Activated effector memory CD4-positive, alpha-beta T cell treated with Interleukin-2 at 50 U/mL for 16 hours (primary cell): ENCODE measurements around the gene HAO2.
"Not testable (repeated sequence)": the region's sequence is repeated elsewhere in the genome, so short reads cannot be mapped to it uniquely, and the experiment has no call there.

ENCODE experiments used
- DNase-seq: peaks from one replicate; pipeline ENCODE4 v3.0.0-alpha.2; 2020

HAO2 gene

DNA sequence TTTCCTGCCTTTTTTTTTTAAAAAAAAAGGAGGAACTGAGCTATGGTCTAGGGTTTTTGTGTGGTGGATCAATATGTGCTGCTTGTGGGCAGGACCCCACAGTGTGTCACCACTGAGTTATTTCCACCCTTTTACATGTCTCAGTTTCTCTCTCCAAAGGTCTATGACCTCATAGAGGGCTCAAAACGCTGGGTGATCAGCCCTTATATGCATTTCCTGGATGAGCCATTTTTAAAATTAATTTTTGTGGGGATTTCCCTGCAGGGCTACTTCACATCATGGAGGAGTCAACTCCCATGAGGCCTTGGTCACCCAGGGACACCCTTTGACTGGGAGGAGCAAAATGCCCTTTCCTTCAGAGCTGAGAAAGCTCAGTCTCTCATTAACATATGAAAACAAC, 20.7 kb upstream of the HAO2 start:
- DNase-seq, result no peak

DNA sequence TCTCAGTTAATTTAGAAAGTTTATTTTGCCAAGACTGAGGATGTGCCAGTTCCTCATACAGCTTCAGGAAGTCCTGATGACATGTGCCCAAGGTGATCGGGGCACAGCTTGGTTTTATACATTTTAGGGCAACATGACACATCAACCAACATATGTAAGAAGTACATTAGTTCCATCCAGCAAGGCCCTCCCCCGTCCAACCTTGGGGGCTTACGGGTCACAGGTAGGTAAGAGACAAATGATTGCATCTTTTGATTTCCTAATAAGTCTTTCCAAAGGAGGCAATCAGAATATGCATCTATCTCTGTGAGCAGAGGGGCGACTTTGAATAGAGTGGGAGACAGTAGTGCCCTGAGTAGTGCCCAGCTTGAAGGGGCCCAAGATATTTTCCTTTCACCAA, 19.6 kb upstream of the HAO2 start:
- DNase-seq, result no peak

DNA sequence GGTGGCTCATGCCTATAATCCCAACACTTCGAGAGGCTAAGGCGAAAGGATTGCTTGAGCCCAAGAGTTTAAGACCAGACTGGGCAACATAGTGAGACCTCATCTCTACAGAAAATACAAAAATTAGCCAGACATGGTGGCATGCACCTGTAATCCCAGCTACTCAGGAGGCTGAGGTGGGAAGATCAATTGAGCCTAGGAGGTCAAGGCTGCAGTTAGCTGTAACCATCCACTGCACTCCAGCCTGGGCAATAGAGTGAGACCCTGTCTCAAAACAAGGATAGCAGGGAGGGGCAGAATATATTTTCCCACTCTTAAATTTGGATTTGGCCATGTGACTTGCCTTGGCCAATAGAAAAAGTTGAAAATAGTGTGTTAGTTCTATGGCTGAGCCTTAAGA, 17.7 kb upstream of the HAO2 start:
- not testable (repeated sequence) for DNase-seq

DNA sequence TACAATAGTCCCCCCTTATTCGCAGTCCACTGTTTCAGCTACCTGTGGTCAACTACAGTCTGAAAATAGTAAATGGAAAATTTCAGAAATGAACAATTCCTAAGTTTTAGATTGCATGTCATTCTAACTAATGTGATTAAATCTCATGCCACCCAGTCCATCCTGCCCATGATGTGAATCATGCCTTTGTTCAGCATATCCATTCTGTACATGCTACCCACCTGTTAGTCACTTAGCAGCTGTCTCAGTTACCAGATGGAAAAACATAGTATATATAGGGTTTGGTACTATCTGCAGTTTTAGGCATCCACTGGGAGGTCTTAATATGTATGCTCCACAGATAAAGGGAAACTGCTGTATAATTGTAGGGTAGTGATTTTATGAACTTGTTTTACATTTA, 16.6 kb upstream of the HAO2 start:
- DNase-seq, result no peak

DNA sequence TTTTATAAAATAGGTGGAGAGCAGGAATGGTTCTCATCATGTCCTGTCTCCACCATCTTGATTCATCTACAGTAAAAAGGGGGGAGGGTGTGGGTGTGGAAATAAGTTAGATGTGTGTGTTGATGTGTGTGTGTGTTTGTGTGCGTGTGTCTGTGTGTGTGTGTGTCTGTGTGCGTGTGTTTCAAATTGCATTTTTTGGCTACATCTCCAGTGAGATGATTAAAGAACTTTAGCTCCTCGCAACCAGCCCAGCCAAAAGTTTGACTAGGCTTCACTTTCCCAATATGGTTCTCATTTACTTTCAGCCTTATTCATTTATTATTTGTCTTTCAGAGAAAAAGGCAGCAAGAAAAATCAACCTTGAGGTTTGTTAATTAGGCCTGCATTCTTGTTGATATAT, 14.7 kb upstream of the HAO2 start:
- no peak for DNase-seq

DNA sequence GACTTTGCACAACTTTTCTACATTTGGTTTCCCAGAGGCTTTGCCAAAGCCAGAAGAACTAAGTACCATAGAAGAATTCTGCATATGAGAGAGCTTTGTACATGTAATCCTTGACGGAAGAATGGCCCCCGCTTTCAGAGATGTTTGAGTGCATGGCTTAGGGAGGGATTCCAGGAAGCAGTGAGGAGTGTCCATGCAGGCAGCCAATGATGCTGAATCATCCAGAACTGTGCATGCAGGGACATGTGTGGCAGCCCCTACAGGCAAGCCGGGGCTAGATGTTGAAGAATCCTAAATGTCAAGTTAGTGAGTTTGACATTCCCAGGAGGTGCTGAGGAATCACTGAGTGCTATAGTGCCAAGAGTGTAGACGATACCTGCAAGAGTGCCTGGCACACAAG, 9.9 kb upstream of the HAO2 start:
- DNase-seq, result no peak

DNA sequence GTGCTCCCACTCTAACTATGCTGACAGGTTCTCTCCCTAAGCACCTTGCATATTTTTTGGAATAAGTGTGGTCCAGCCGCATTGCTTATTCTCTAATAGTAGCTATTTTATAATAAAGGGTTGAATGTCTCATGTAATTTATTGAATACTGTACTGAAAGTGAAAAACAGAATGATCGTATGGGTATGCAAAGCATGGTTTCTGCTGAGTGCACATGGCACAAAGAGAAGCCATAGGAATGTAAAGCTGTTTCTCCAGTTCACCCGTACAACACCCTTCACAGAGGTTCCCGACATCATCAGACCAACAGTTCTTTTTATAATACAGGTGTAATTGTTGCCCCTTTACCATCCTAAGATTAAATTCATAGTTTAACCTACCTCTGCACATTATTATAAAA, 8.9 kb upstream of the HAO2 start:
- no peak for DNase-seq

DNA sequence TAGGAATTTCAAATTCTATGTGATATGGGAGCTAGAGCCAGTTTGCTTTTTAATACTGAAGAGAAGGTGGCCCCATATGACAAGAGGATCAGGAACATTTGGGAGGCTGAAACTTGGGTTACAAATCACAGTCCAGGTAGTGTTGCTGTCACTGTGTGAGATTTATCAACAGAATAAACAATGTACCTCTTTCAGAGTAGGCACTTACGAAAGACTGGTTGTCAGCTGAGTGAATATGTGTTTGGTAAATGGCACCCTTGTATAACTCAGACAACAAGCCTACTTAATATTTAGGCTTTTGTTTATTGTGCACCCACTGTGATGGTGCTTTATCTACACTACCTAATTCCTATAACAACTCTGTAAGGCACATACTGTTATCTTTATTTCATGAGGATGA, 7.4 kb upstream of the HAO2 start:
- no peak for DNase-seq

DNA sequence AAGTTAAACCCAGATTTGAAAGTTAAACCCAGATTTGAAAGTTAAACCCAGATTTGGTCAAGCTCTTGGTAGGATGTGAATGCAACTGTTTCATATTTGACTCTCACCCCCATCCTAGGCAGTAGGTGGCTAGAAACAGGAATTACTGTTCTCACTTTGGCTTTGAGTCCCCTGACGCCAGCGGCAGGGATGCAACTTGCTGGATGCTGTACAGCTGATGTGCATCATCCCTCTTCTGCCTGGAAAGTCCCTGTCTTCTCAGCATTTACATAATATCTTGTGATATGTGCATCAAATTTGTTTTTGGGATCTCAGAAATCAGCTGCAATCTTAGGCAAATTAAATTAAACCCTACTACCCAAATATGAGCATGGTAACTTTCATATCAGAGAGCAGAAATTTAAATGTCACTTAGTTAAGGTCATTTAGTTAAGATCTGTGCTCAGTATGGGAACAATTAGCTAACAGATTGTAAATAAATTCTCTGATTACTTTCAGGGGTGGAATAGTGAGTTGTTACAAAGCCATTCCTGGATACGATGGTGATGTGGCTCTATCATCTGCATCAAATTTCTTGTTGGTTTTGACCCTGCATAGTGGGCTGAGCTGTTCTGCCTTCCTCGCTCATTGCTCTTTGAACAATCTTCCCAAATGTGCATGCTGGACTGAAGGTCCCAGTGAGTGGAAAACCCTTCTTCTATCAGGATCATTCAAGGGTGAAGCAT, 6.8 kb upstream of the HAO2 start:
- no peak for DNase-seq

DNA sequence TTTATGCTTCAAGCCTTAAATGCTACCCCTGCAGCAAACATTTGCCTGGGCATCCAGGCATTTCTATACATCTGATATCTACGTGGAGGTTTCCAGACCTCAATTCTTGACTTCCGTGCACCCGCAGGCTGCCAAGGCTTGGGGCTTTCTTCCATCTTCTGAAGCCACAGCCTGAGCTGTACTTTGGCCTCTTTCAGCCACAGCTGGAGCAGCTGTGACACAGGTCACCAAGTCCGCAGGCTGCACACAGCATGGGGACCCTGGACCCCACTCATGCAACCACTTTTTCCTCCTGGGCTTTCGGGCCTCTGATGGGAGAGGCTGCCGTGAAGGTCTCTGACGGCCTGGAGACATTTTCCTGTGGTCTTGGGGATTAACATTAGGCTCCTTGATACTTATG, 5.4 kb upstream of the HAO2 start:
- no peak for DNase-seq

DNA sequence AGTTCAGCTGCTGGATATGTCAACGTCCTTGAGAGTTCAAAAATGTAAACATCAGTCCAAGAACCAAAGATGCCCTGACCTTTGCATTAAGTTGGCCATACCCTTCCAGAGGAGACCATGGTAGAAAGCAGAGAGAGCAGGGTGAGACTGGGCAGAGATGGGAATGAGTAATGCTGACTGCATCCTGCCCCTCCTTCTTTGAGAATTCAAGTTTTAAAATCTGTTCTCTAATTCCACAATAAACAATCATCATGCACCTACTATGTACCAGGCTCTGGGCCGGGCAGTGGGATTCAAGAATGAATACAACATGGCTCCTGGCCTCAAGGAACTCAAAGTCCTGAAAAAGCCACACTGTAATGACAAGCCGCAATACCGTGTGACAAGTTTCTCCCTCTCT, 3.9 kb upstream of the HAO2 start:
- no peak for DNase-seq

DNA sequence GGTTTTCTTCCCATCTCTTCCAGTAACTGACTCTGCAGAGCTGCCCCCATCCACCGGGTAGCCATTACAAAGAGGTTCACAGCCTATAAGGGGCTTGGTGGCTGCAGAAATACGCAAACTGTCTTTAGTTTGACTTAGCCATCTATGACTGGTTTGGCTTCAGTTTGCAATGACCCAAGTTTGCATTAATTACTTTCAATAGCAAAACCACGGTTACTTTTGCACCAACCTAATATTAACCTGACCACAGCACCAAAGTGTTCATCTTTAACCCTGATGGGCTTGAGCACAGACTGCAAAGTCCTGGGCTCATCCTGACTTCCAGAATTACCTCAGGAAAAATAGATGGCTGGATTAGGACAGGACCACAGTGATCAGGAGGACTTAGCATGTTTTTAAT, 2.2 kb upstream of the HAO2 start:
- DNase-seq, result no peak

DNA sequence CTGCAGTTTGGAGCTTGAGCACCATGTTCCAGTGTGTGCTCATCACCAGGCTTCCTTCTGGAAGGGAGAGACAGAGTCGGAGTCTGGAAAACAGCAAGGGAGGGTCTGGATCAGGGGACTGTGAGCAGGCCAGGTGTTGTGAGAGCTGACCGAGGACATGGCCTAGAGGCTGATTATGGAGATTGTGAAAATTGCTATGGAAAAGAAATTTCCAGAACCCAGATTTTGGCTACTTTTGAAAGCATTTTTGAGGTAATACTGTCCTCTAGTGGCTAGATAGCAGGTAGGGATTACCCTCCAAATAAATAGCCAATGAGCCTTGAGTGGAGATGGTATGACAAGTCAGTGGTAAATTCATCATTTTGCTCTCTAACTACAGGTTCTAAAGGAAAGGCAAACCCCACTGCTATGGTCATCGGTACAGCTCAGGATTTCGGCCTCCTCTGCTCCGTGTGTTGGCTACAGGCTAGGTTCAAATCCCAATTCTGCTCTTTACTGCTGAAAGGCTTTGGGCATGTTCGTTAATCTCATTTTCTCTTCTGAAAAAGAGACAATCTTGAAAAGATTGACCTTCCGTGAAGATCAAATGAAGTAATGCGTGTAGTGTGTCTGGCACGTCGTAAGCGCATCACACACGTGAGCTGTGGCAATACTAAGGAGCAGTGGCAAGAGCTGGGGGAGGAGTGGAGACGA, 1.0 kb upstream of the HAO2 start:
- DNase-seq, result no peak

DNA sequence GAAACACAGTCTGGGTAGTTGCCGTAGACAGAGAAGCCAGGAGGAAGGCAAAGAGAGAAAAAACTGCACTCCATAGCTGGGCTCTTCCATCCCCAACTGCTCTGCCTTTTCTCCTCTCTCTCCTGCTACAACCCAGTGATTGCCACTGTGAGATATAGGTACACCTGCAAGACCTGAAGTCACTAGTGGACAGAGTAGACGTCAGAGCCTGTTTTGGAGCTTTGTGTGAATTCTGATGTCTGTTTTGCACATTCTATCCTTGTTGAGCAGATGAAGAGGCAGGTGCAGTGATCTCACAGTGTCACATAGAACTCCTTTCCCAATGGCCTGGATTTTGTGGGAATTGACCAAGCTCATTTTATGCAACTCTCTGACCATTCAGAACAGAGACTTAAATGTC, 2.2 kb downstream of the HAO2 start:
- DNase-seq, result no peak

DNA sequence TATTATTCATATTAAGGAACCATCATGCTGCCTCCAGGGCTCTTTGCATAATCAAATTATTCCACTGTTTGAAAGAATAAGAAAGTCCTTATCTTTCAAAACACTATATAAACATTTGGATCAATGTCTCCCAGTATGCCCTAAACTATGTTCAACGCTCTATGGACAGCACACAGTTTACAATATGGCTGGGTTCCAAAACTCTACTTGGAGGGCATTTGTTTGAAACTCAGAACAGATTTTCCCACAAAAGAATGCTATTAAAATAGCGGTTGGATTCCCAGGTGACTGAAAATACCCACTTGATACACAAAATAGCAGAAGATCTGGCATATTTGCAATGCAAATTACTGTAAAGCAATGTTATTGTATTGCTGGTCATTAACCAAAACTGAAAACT, 3.2 kb downstream of the HAO2 start:
- DNase-seq, result no peak

DNA sequence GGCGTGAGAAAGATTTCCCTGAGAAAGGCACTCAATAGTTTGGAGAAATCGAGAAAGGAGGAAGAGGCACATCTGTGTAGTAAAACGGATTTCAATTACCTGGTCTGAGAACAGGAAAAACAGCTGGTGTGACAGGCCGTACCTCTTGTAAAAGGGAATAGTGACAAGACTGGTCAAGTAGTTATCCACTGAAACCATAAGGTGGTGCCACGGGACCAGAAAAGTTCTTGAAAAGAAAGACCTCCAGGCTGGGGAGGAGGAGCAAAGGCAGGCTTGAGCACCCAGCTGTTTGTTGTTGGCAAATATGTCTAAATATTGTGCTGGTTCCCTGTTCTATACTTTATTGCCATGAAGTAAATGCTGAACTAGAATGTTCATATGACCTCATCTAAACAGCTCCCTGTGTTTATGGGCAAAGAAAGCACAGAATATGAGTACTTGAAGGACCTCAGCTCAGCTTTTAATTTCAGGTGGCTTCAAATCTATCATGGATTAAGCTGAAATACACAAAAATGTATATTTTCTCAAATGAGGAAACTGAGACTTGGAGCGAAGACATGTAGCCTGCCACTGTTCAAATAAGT, 4.0 kb downstream of the HAO2 start:
- no peak for DNase-seq

DNA sequence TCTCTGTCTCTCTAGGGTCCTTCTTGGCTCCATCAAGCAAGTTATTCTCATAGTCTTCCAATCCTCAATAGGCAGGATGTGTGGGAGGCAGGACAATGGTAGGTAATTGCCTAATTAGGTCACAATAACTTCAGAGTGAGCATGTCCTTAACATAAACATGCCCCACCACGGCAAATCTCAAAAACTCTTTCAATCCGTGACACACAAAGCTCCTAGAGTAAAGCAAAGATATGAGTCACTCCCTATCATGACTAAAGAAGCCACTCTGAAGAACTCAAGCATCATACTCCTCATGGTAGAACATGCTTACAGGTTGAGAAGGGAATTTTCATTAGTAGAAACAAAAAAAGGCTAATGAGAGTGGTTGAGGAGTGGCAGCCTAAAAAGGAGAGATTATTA, 4.9 kb downstream of the HAO2 start:
- DNase-seq, result no peak

DNA sequence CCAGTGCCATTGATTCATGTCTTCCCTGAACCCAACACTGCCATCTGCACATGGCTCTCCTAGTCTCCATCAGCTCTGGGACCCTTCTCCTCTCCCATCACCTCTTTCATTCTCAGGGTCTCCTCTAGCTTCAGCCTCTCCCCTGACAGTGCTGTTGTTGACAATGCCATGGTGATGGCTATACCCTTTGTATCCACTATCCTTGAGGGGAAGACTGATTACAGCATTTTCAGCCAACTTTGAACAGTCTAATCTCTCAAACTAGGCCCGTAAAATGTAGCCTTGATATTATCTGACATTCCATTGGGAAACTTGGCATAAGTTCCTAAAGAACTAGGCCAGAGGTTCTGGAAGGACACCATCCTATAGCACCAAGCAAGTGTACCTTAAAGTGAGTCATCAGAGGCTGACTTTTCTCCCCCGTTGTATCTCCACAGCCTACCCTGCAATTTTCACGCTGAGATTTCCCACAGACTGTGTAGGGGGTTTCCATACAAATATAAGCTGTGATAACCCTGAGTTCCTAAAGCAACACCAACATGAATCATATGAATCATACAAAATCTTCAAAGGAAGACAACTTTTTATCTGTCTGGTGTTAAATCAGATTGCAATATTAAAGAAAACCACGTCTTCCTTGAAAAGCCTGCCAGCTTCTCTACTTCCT, 5.8 kb downstream of the HAO2 start:
- no peak for DNase-seq

DNA sequence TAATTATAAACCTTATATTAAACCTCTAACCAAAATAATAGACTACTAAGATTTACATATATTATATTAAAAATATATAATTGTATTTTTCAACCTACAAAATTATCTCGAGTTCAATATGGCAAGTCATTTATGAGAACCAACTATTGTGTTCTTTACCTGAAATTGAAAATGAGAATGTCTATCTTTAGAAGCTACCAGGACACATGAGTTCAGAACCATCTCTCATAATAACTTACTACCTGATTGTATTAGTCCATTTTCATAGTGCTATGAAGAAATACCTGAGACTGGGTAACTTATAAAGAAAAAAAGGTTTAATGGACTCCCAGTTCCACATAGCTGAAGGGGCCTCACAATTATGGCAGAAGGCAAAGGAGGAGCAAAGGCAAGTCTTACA, 6.8 kb downstream of the HAO2 start:
- no peak for DNase-seq

DNA sequence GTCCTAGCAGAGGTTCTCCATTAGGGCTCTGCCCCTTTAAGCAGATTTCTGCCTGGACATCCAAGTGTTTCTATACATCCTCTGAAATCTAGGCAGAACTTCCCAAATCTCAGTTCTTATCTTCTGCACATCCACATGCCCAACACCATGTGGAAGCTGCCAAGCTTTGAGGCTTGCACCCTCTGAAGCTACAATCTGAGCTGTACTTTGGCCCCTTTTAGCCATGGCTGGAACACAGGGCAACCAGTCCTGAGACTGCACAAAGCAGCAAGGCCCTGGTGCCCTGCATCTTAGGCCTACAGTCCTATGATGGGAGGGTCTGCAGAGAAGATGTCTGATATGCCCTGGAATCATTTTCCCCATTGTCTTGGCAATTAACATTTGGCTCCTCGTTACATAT, 8.0 kb downstream of the HAO2 start:
- no peak for DNase-seq

DNA sequence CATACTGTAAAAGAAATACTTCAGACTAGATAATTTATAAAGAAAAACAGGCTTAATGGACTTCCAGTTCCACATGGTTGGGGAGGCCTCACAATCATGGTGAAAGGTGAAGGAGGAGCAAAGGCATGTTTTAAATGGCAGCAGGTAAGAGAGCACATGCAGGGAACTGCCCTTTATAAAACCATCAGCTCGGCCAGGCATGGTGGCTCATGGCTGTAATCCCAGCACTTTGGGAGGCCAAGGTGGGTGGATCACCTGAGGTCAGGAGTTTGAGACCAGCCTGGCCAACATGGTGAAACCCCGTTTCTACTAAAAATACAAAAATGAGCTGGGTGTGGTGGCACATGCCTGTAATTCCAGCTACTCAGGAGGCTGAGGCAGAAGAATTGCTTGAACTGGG, 9.0 kb downstream of the HAO2 start:
- not testable (repeated sequence) for DNase-seq

DNA sequence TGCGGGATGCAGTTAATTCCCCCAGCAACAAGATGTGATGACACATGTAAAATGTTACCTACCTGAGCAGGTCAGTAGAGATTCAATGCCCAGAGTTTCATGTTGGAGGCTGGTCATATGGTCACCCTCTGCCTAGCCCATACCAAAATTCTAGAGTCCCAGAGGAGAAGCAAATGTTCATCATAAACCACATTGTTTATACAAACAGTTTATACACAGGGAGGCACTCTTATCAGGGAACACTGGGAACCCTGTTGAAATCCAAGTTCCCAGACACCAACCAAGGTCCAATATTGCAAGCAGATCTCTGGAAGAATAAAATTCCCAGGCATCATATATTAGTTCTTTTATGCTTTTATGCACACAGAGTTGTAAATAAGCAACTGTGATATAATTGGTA, 10.5 kb downstream of the HAO2 start:
- DNase-seq, result no peak

DNA sequence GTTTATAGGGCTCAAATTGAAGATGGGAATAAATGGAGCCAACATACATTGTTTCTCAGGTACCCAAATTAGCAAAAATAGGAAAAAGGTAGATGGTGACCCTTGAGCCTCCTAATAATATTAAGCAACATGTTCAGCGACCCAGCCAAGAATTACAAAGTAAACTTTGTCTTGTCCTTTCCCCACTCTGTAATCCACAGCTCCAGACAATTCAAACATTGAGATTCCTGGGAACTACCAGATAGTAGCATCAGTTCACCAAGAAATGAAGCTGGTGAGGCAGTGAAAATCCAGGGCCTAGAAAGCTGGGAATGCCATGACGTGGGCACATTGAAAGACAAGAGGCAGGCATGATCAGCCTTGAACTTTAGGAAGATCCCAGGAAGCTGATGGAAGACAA, 11.7 kb downstream of the HAO2 start:
- no peak for DNase-seq

DNA sequence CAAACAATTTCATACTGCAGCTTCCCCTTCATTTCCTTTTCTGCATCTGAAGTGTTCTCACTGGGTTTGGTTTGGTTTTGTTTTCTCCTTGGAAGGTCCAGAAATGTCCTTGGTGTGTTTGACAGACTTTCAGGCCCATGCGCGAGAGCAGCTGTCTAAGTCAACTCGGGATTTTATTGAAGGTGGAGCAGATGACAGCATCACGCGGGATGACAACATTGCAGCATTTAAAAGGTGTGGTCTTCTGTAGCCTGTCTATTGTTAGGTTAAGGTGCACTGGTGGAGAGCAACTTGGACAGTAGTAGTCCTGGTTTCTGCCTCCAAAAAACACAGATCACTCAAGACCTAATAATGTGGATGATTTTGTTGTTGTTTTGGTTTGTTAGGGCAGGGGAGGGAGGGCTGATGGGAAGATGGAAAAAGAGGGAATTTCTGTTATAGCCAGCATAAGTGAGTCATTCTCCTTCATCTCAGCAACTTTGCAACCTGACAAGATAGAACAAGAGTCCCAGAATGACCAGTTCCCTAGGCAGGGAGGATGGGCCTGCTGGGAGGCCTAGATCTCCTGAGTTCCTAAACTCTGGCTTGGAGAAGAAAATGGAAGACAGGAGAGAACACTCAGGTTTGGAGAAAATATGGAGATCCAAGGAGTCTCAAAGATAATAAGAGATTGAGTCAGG, 12.5 kb downstream of the HAO2 start:
- no peak for DNase-seq
